Amygdala (tissue), 56 donors: ENCODE results near the gene TEPSIN.

Source experiments
- DNase-seq, 56 donors: peaks; one replicate each; lab custom pipeline; 2025; lab: John Stamatoyannopoulos, UW

Gene TEPSIN, protein sequence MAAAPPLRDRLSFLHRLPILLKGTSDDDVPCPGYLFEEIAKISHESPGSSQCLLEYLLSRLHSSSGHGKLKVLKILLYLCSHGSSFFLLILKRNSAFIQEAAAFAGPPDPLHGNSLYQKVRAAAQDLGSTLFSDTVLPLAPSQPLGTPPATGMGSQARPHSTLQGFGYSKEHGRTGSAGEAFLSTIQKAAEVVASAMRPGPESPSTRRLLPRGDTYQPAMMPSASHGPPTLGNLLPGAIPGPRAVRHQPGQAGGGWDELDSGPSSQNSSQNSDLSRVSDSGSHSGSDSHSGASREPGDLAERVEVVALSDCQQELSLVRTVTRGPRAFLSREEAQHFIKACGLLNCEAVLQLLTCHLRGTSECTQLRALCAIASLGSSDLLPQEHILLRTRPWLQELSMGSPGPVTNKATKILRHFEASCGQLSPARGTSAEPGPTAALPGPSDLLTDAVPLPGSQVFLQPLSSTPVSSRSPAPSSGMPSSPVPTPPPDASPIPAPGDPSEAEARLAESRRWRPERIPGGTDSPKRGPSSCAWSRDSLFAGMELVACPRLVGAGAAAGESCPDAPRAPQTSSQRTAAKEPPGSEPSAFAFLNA

DNA sequence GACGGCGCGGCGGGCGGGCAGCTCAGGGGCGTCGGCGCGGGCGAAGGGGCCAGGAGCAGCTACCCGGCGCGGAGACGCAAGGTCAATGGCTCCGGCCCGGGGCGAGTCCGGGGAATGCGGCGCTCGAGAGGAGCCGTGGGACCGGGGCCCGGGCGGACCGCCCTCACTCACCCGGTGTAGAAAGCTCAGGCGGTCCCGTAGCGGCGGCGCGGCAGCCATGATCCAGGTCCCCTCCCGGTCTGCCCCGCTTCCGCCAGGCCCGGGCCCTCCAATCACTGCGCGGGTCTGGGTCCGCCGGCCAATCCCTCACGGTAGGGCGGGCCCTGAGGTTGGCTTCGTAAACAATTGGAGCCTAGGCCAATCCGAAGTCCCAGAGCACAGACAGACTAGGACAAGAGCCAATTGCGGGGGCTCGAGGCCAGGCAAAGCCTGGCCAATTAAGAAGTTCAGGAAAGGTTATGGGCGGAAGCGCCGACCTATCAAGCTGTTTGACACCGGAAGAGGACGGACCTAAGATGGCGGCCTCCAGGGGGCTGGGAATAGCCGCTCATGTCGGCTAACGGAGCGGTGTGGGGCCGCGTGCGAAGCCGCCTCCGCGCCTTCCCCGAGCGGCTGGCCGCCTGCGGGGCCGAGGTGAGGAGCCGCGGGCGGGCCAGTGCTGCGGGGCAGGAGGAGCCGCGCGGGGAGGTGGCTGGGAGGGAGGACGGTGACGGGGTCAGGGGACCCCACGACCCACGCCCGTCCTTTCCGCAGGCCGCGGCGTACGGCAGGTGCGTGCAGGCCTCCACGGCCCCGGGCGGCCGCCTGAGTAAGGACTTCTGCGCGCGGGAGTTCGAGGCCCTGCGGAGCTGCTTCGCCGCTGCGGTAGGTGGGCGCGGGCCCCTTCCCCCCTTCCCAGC, at the start of gene TEPSIN, which contains the start of gene NDUFAF8:
Gene TEPSIN, minus strand, starts transcription at position 241 of the 899 bp plus-strand sequence. Its CDS starts 22 bp downstream, at position 219.
Gene NDUFAF8, plus strand, starts transcription at position 504 of the 899 bp plus-strand sequence. Its CDS starts 46 bp downstream, at position 550.
- DNase-seq, result peak; percentile 70 to 99 (median 97)

DNA sequence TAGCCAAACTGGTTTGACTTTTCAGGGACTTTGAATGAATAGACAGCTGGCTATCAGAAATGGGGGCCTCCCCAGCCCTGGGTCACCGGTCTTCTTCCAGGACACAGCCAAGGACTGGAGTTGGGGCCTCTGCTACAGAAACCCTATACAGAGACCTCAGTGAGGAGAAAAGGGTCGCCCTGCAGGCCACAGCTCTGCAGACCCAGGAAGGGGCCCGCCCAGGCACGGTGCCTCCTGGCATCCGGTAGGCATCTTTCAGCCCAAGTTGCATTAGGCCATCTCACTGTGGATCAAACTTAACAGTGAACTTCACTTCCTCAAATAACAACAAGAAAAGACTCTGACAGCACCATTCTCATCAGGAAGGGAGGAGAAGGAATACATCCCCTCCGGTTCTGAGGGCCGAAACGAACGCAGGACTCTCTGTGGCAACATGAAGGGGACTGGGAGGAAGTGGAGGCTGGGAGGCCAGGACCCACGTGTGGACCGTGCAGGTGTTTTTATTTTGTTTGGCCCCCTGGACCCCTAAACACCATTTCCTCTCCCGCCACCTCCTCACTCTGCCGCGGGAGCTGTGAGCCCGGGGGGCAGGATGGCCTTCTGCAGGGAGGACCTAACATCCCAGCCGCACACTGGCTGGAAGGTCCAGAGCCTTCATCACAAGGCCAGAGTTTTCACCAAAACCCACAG, 49.0 kb upstream of the TEPSIN start:
- DNase-seq, result no peak

DNA sequence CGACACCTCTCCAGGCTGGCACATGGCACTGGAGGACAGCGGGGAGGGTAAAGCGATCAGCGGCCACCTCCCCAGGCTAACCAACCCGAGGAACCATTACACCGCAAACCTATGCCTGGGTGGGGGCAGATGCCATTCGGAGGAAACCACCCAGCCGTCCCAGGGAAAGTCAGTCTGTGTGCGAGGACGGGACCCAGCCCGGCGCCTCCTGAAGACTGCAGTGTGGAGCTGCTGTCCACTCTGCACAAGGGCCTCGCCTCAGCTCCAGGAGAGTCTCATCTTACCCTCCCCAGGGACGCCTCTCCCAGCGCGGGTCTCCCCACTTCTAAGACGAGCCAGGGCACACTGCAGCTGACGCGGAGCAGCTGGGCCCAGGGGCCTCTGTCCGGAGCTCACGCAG, 48.3 kb upstream of the TEPSIN start:
- DNase-seq, result no peak

DNA sequence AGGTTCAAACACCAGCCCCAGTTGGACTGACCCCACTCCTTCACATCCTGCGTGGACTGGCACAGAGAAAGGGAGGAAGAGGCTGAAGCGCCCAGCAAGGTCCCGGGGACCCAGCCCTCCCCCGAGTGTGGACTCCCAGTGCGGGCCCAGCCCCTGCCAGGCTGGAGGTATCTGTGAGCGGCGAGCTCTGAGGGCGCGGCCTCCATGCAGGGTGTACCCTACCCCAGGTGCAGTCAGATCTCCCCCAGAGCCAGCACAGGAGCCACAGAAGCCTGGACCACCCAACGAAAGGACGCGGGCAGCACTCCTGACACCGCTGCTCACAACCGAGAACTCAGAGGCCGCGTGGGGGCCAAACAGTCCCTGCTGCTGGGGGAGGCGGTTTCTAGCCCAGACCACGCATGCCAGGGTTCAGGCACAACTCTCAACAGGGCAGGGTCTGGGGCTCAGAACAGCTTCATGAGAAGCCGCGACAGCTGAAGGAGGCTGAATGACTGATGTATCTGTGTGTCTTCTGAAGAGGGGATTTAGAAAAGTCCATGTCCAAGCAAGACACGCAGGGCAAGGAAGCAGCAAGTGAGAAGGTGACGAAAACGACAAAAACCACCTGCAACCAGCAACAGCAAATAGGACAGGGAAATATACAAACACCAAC, 47.8 kb upstream of the TEPSIN start:
- no peak for DNase-seq

DNA sequence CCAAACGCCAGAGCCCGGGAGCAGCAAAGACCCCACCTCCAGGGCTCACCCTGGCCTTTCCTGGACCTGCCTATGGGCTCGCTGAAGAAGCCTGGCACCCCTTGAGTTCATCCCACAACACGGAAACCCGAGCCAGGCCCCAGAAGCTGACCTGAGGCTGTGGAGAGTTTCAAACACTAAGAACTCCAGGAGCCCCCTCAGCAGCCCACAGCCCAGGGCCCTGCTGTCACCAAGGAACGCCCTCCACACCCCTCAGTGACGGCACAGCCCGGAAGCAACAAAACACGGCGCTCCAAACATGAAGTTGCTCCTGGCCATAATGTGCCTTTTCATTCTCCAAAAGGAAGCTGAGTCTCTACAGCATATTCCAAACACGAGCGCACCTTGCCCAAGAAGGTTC, 47.0 kb upstream of the TEPSIN start:
- no peak for DNase-seq

DNA sequence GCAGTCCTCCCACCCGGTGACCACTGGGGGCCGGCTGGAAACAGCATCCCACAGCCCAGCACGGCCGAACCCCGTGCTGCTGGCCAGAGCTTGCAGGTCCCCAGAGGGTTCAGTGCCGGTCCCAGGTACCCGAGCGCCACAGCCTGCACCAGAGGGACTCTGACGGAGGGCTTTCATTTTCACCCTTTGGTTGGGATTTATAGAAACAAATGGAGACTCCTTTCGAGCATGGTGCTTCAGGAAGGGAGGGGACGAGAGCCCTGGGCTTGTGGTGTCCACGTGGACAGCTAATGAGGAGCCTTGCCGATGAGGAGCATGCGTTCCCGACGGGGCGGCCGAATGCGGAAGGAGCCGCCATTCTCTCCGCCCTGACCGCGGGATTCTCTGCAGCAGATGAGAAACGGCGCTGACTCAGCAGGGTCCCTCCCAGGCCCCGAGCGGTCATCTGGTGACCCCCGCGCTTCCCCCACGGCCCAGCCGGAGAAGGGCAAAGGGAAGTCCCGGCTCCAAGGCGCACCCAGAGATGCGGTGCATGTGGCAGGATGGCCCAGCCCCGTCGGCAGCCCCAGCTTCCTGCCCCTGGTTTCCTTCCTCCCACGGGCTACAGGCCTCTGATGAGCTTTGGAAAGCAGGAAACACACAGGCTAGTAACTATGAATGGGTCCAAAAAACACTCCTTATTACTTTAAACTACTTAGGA, 46.5 kb upstream of the TEPSIN start:
- DNase-seq, result peak in 37 of 56 donors; percentile 9 to 72 (median 41)

DNA sequence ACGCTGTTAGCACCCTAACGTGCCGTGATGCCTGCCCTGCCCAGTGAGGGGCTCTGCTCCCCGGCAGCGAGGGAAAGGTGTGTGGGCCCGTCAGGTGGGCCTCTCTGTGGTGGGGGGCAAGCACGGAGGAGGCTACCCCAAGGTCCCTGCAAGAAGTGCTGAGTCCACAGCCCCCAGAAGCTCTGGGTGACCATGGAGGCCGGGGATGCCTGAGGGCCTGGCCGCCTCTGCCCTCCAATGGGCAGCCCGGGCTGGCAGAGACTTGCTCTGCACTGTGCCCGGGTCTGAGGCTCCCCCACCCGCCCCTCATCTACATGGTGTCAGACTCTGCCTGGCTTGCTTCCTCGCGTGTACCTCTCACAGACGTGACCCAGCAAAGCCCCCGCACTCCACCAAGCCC, 44.0 kb upstream of the TEPSIN start:
- DNase-seq, result no peak

DNA sequence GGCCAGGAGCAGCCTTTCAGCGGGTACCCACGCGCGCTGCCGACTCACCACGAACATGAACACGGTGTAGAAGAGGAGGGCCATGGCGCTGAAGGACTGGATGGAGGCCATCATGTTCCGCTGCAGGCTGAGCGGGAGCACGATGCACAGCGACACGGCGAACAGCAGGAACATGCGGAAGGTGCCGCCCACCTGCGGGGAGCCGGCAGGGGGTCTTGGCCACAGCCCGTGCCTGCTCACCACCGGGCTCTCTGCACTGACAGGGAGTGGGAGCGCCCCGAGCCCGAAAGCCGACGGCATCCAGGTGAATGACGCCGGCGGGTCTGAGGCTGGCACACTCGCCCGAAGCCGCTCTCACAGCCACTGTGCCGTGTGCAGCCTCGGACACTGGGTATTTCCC, 43.3 kb upstream of the TEPSIN start:
- DNase-seq, result no peak

DNA sequence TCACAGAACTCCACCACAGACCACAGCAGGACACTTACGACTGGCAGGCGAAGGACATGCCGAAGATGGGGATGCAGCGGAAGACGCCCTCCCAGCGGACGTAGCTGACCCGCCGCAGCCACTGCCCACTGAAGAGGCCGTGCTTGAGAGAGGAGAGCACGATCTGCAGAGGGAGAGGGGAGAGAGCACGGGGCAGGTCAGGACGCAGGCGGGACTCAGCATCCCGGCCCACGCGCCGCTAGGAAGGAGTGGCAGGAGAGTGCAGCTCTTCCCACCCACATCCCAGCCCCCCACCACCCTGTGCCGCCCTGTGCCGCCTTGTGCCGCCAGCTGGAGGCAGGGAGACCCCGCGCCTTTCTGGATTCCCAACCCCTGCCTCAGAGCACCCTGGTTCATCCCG, 41.7 kb upstream of the TEPSIN start:
- DNase-seq, result no peak

DNA sequence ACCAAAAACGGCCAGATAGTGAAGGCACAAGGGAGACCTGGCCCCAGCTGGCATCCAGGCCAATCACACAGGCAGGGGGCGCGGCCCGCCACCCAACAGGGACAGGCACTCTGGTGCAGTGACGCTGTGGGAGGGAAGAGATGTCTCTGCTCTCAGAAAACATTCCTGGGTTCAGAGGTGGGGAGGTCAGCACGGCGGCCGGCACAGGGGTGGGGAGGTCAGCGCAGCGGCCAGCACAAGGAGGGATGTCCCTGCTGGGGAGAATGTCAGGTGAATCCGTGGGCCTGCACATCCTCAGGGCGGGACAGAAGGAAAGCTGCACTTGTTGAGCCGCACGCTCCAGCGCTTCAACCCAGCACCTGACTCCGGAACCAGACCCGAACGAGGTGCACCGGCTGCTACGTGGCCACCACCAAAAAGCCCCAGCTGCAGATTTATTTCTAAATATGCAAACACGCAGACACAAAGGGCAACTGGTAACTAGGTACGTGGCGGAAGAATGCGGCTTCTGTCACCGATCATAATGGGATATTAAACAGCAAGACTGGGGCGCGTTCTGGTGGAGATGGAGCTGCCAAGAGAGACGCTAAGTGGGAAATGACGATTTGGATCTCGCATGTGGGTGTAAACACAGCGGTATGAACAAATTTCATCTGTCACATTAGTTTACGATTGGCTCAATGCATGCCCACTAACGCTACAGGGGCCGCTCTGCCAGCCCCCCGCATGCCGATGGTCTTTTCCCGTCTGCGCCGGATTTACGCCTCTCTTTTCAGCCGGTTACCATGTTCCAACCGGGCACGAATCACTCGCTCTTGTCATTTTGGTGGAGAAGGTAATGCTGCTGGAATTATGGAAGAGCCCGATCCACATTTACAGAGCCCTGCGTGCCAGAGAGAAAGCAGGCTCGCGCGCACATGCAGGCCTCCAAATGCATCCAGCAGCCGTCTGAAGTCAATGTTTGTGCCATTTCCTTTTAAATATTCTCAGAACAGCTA, 40.7 kb upstream of the TEPSIN start:
- DNase-seq, result no peak

DNA sequence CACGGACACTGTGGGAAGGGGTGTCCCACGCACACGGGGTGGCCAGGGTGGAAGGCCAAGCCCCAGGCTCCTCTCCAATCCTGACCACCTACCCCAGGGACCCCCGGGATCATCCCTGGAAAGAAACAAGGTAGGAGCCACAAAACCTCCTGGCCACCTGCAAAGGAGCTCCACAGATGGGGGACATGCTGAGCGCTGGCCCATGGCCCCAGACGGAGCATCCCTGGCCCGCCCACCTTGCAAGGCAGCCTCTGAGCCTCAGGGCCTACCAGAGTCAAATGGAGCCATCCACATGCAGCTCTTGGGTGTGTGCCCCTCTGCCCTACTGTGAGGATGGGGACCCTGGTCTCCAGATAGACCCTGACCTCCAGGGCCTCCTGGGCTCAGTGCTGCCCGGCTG, 40.0 kb upstream of the TEPSIN start:
- DNase-seq, result no peak

DNA sequence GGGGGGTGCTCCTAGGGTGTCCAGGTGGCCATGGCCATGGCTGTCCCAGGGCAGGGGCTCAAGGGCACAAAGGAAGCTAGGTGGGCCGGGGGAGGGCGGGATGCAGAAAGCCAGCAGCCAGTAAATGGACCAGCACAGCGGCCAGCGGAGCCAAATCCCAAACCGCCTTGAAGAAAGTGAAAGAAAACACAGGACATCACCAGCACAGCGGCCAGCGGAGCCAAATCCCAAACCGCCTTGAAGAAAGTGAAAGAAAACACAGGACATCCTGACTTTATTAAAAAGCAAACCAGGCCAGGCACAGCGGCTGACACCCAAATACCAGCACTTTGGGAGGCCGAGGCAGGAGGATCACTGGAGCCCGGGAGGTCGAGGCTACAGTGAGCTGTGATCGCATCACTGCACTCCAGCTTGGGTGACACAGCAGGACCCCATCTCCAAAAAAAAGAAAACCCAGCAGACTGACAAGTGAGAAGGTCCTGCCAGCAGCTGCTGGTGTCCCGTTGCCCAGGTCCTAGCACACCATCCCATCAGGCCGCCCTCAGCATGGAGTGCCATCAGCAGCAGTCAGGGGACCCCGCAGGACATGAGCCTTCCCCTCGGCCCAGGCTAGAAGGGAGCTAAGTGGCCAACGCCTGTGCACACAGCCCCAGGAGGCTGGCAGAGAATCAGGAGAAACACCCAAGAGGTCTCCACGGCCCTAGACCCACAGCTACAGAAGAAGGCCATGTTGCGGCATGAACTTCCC, 39.3 kb upstream of the TEPSIN start:
- no peak for DNase-seq

DNA sequence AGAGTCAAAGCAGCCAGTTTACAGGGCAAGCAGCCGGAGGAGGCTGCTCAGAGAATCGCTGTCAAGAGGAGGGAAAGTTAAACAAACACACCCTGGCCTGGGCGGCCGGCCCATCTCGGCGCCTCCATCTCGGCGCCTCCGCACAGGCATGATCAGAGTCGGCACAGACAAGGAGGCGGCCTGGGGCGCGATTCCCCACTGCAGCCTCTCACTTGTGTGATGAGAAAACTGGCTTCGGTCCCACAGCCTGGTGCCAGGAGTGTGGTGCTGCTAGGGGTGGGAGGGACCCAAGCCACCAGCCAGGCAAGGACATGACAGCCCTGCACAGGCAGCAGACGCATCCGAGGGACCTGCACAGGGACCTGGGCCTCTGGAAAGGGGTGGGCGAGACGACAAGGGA, 38.6 kb upstream of the TEPSIN start:
- peak in 35 of 56 donors; percentile 9 to 64 (median 35) for DNase-seq

DNA sequence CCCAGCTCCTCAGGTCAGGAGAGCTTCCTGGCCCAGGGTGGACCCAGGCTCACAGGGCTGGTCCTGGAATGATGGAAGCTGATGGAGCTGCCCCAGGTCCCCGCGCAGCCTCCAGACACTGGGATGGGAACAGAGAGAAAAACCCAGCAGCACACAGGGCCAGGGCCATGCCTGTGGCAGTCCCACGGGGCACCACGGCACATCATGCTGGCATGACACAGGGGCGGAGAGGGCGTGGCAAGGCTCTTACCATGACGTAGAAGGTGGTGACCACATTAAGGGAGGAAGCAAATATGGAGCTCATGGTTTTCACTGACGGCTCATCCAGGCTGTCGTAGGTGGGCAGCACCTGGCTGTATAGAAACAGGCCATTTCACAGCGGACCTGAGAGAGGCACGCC, 37.9 kb upstream of the TEPSIN start:
- DNase-seq, result no peak

DNA sequence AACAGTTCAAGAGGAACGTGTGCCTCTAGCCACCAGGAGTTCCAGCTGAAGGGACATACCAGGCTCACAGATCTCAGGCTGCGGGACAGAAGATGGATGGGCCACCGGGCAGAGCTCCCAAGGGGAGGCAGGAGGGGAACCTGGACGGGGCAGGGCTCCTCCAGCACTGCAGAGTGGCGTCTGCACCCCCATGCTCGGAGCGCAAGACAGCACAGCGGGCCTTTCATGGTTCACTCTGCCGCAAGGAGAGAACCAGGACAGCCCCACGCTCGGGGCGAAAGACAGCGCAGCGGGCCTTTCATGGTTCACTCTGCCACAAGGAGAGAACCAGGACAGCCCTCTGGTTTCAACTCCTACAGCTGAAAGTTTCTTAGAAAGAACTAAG, 35.6 kb upstream of the TEPSIN start:
- DNase-seq, result no peak

DNA sequence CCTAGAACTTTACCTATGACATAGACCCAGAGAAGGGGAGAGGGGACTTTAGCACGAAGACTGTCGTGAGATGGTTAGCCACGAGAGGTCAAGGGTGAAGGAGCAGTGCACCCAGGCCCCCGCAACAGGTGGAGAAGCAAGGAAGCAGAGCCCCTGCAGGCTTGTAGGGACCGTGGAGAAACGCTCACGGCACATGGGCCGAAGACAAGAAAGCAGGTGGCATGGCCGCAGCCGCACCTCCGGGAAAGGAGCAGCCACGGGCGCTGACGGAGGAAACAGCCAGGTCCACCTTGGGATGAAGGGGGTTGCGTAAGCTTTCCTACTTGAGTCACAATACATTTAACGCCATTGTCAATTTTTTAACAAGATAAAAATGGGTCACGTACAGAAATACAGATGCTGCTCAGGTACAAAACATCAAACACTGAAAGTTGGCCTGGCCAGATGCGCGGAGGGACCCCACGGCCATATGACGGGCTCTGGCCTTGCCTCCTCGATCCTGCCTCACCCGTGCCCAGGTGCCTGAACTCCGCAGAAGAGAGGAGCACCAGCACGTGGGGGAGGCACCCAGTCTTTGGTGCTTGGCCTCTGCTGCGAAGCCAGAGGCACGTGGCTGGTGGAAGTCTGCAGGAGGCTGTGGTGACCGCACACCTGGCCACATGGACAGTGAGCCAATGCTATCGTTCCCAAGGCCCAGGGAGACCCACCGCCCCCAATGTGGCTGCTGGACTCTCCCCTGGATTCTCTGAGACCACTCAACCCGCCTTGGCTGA, 35.0 kb upstream of the TEPSIN start:
- DNase-seq, result no peak

DNA sequence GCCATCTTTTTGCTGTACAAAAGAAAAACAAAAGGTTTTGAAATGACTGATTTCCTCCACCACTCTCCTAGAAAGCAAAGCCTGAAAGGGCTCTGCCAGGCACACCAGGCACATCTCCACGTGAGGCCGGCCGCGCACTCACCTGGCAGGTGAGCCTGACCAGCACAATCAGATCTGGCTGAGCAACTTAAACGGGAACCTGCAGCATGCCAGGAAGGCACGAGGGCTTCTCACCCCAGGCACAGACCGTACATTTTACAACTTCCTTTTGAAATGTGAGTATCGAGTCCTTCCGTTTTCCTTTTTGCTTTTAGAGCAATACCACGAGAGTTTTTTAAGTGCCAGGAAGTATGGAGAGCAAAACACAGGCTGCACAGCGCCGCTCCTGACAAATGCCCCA, 33.8 kb upstream of the TEPSIN start:
- no peak for DNase-seq
